Transverse colon (tissue), 4 donors: ENCODE data around the gene SART1. TPM values are rescaled to one million over a fixed set of nuclear protein-coding genes. Genes with fewer than 3 reads are reported as not detected.

Source experiments
- DNase-seq: peaks from one replicate; pipeline ENCODE4 v3.0.0-alpha.2; 2019
- H3K27ac ChIP-seq, 4 donors: fragments of 200-600 bp; sonication (generic); 2 replicates each; pipeline ENCODE4 v1.5.1; 2016 to 2018; ENCODE audit warnings: inconsistent platforms in 4 of 4
- H3K27me3 ChIP-seq: fragments of 200-600 bp; sonication (generic); 2 replicates; pipeline ENCODE4 v1.5.1; 2017; ENCODE audit warnings: inconsistent platforms
- H3K36me3 ChIP-seq, 4 donors: fragments of 200-600 bp; sonication (generic); 2 replicates each; pipeline ENCODE4 v1.5.1; 2017 to 2019; ENCODE audit warnings: inconsistent platforms in 4 of 4
- H3K4me1 ChIP-seq, 4 donors: fragments of 200-600 bp; sonication (generic); 2 replicates each; pipeline ENCODE4 v1.5.1; 2017 to 2020; ENCODE audit warnings: inconsistent platforms in 4 of 4
- H3K4me3 ChIP-seq, 4 donors: fragments of 200-600 bp; sonication (generic); 1 replicate in 1 of 4; 2 replicates in 3 of 4; pipeline versions ENCODE4 v1.5.1 to v1.6.1; 2017 to 2019; ENCODE audit warnings: inconsistent platforms in 4 of 4
- H3K9me3 ChIP-seq, 2 donors: fragments of 200-600 bp; sonication (generic); 2 replicates each; pipeline ENCODE4 v1.5.1; 2017 to 2019; ENCODE audit warnings: inconsistent platforms in 2 of 2
- EP300 ChIP-seq: sonication (generic); formaldehyde crosslinking; IDR thresholded peaks from one replicate; pipeline ENCODE4 v1.6.1; 2017; ENCODE audit warnings: antibody characterized with exemption, low read depth
- POLR2A ChIP-seq: fragments of 450-650 bp; IDR thresholded peaks from one replicate; pipeline ENCODE4 v1.6.1; 2016; ENCODE audit warnings: antibody characterized with exemption, mild to moderate bottlenecking, moderate library complexity
- POLR2AphosphoS5 ChIP-seq, 3 donors: sonication (generic); formaldehyde crosslinking; IDR thresholded peaks; one replicate each; pipeline ENCODE4 v1.6.1; 2016; ENCODE audit warnings: antibody characterized with exemption in 3 of 3
- WGBS, 2 donors: methylation state at CpG; one replicate each; pipeline ENCODE4 v1.1.5; 2018; ENCODE audit warnings: low coverage in 1 of 2; 5-methylcytosine and 5-hydroxymethylcytosine counted together
- in situ Hi-C, 4 donors: fragments of 200-750 bp; cut with MboI; loops; one replicate each; pipeline versions ENCODE4 v1.15.0 to v1.15.1; 2017; ENCODE audit warnings: low sequenced_read_pairs in 3 of 4, low pct_ligation_motif_present in 1 of 4, low pct_unique_long_range_greater_than_20kb in 1 of 4
- intact Hi-C: fragments of 100-400 bp; cut with DNase I; formaldehyde crosslinking; loops from one replicate; pipeline ENCODE4 v1.15.1; 2023; ENCODE audit warnings: low total_unique reads
- total RNA-seq, 4 donors: library from RNA; depleted of rRNA; stranded (reverse); fragments of >200 nt; gene quantifications; one replicate each; pipeline ENCODE4 v1.1.0, GENCODE V29; 2016
- TF ChIP-seq, protein P1 (sequence below), 5 experiments: fragments of 200-600 bp in 3 of 5; fragments of 450-650 bp in 2 of 5; sonication (generic) in 3 of 5; IDR thresholded peaks; 1 replicate in 2 of 5; 2 replicates in 3 of 5; pipeline ENCODE4 v1.5.1; 2016 to 2017; ENCODE audit warnings: antibody characterized with exemption in 5 of 5, inconsistent platforms in 3 of 5, mild to moderate bottlenecking in 2 of 5, moderate library complexity in 1 of 5

SART1 gene
- total RNA-seq, 4 donors from 2014 or later, result 31.8 to 76.3 (median 34.3) TPM

DNA sequence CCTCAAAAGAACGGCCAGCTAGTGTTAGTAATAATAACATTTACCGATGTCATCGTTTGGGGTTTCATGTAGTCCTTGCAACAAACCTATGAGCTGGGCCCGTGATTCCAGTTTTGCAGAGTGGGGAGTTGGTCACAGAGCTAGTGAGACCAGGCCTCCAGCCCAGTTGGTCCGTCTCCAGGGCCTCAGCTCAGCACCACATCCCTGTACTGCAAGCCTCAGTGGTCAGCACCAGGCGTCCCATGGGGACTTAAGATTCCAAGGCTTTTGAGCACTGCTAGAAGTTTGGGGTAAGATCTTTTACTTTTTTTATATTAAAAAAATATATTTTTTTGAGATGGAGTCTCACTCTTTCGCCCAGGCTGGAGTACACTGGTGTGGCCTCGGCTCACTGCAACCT, 17.3 kb upstream of the SART1 start:
- 80 to 88% methylated on average over 6 to 8 of the region's 8 CpGs for WGBS, 2 donors
- Histone ChIP-seq H3K36me3 (no peaks in the 10 kb centered on the region), H3K4me1 (no peaks in the 10 kb centered on the region), H3K9me3 (no peaks in the 10 kb centered on the region), H3K27me3 (no peaks in the 10 kb centered on the region), H3K4me3 (no peak overlapping the region), H3K27ac (no peak overlapping the region)
- intact Hi-C loops, result no loop called here
- in situ Hi-C loops, result no loop called here
- DNase-seq, result no peak
- TF ChIP-seq POLR2A (no peak), EP300 (no peak), POLR2AphosphoS5 (IDR thresholded peaks at IDR 0.05) (no peak)
- TF ChIP-seq, protein P1, sequence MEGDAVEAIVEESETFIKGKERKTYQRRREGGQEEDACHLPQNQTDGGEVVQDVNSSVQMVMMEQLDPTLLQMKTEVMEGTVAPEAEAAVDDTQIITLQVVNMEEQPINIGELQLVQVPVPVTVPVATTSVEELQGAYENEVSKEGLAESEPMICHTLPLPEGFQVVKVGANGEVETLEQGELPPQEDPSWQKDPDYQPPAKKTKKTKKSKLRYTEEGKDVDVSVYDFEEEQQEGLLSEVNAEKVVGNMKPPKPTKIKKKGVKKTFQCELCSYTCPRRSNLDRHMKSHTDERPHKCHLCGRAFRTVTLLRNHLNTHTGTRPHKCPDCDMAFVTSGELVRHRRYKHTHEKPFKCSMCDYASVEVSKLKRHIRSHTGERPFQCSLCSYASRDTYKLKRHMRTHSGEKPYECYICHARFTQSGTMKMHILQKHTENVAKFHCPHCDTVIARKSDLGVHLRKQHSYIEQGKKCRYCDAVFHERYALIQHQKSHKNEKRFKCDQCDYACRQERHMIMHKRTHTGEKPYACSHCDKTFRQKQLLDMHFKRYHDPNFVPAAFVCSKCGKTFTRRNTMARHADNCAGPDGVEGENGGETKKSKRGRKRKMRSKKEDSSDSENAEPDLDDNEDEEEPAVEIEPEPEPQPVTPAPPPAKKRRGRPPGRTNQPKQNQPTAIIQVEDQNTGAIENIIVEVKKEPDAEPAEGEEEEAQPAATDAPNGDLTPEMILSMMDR (IDR thresholded peaks at IDR 0.05), result no peak

DNA sequence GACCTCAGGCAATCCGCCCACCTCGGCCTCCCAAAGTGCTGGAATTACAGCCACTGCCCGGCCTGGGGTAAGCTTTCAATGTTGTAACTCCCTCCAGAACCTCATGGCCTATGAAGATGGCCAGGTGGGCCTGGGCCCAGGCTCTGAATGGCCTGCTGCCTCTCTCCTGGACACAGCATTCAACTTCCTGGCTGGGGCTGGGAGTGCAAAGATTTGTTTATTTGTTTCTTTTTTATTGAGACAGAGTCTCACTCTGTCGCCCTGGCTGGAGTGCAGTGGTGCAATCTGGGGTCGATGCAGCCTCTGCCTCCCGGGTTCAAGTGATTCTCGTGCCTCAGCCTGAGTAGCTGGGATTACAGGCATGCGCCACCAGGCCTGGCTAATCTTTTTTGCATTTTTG, 16.8 kb upstream of the SART1 start:
- intact Hi-C loops, result no loop called here

DNA sequence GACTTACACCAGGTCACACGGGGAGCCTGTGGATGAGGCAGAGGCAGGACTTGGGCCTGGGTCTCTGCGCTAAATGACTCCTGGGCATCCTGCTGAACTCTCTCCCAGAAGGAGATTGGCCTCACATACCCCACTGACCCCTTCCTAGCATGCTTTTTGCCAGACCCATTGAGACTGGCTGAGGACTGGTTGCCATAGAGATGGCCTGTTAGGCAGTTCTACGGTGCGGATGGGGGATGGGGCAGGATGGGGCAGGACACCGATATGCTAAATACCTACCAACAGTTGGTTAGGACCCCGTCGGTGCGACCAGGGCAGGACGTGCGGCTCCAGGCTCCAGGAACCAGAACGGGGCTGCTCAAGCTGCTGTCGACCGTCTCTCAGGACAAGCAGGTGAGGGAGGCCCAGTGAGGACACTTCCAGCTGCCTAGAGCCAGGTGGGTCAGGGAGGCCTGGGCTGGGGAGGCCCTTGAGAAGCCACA, 16.1 kb upstream of the SART1 start, which contains the start of gene TSGA10IP:
TSGA10IP (plus strand) TSS at position 51 of the 482 bp plus-strand sequence; CDS start at position 247, 196 bp downstream.
- WGBS, 2 donors, result 97% methylated on average over 3 of the region's 13 CpGs; no CpG with 5 or more reads in 1 of the 2 donors
- TF ChIP-seq, protein P1 (IDR thresholded peaks at IDR 0.05), result no peak
- no peak for TF ChIP-seq POLR2AphosphoS5 (IDR thresholded peaks at IDR 0.05)
- TF ChIP-seq EP300, result no peak
- no peak for TF ChIP-seq POLR2A
- no peaks in the 10 kb centered on the region for H3K9me3 ChIP-seq
- no peak for DNase-seq
- intact Hi-C loops (no loop called here), in situ Hi-C loops (no loop called here)
- H3K4me3 ChIP-seq, result no peak within 1 kb of the TSS
- no peak within 1 kb of the TSS for H3K27ac ChIP-seq
- H3K4me1 ChIP-seq, result no peaks in the 10 kb centered on the region
- H3K27me3 ChIP-seq, result no peaks in the 10 kb centered on the region
- no peaks in the 10 kb centered on the region for H3K36me3 ChIP-seq

More for the DNA sequence above, 16.8 kb upstream of the SART1 start:
- Histone ChIP-seq H3K27me3 (no peaks in the 10 kb centered on the region), H3K9me3 (no peaks in the 10 kb centered on the region), H3K27ac (no peak overlapping the region), H3K4me1 (no peaks in the 10 kb centered on the region), H3K36me3 (no peaks in the 10 kb centered on the region), H3K4me3 (no peak overlapping the region)
- 40 to 79% methylated on average over 2 to 8 of the region's 8 CpGs for WGBS, 2 donors
- DNase-seq, result no peak
- in situ Hi-C loops, result no loop called here
- TF ChIP-seq POLR2A, result no peak
- TF ChIP-seq, protein P1 (IDR thresholded peaks at IDR 0.05), result no peak
- TF ChIP-seq EP300, result no peak
- TF ChIP-seq POLR2AphosphoS5 (IDR thresholded peaks at IDR 0.05), result no peak

DNA sequence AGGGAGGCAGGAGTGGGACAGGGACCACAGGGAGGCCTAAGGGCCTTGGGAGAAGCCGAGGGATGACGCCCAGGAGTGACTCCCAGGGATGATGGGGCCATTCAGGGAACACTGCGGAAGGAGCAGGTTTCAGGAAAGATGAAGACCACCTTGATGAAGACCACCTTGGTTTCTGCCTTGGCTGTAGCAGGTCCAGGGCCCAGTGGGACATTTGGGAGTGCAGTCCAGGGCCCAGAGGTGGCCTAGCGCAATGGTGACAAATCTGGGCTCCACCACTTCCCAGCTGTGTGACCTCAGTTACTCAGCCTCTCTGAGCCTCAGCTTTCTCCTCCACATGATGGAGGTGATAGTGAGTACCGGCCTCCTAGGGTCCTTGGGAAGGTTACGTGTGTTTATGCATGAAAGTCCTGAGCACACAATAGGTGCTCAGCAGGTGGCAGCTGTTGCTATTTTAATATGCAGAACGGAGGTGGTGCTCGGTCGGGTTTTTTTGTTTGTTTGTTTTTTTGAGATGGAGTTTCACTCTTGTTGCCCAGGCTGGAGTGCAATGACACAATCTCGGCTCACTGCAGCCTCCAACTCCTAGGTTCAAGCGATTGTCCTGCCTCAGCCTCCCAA, 15.5 kb upstream of the SART1 start:
- TF ChIP-seq POLR2A (no peak), POLR2AphosphoS5 (IDR thresholded peaks at IDR 0.05) (no peak), EP300 (no peak)
- no peaks in the 10 kb centered on the region for H3K27me3 ChIP-seq
- no peaks in the 10 kb centered on the region for H3K9me3 ChIP-seq
- H3K4me1 ChIP-seq, result no peaks in the 10 kb centered on the region
- no peaks in the 10 kb centered on the region for H3K36me3 ChIP-seq
- no peak overlapping the region for H3K27ac ChIP-seq
- intact Hi-C loops (no loop called here), in situ Hi-C loops (no loop called here)
- WGBS, 2 donors, result 70 to 78% methylated on average over 5 to 11 of the region's 11 CpGs
- DNase-seq, result no peak
- H3K4me3 ChIP-seq, result no peak overlapping the region

DNA sequence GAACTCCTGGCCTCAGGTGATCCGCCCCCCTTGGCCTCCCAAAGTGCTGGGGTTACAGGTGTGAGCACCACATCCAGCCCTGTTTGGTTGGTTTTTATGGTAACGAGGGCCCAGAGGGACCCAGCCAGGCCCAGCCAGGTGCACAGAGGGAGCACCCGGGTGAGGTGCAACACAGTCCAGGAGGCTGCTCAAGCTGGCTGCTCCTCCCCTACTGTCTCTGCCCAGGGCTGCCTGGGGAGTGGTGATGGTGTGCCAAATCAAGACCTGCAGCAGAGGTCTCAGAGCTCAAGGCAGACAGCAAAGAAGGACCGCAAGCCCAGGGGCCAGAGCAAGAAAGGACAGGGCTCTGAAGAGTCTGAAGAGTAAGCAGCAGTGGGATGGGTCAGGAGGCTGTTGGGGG, 14.9 kb upstream of the SART1 start:
- 70 to 100% methylated on average over 1 to 4 of the region's 4 CpGs for WGBS, 2 donors
- TF ChIP-seq POLR2A, result no peak
- TF ChIP-seq EP300, result no peak
- TF ChIP-seq, protein P1 (IDR thresholded peaks at IDR 0.05), result no peak
- TF ChIP-seq POLR2AphosphoS5 (IDR thresholded peaks at IDR 0.05), result no peak
- intact Hi-C loops (no loop called here), in situ Hi-C loops (no loop called here)
- no peaks in the 10 kb centered on the region for H3K9me3 ChIP-seq
- H3K4me1 ChIP-seq, result no peaks in the 10 kb centered on the region
- no peak for DNase-seq
- H3K4me3 ChIP-seq, result no peak overlapping the region
- H3K27me3 ChIP-seq, result no peaks in the 10 kb centered on the region
- H3K36me3 ChIP-seq, result no peaks in the 10 kb centered on the region
- no peak overlapping the region for H3K27ac ChIP-seq
